Epidermal melanocyte (primary cell): ENCODE results near the gene TEX52.
"Not testable (repeated sequence)": the region's sequence is repeated elsewhere in the genome, so short reads cannot be mapped to it uniquely, and the experiment has no call there.

Experiments used
- DNase-seq: peaks from one replicate; pipeline ENCODE4 v3.0.0; 2011; ENCODE audit warnings: low spot score; ENCODE audit not compliant: insufficient read length

TEX52 gene

DNA sequence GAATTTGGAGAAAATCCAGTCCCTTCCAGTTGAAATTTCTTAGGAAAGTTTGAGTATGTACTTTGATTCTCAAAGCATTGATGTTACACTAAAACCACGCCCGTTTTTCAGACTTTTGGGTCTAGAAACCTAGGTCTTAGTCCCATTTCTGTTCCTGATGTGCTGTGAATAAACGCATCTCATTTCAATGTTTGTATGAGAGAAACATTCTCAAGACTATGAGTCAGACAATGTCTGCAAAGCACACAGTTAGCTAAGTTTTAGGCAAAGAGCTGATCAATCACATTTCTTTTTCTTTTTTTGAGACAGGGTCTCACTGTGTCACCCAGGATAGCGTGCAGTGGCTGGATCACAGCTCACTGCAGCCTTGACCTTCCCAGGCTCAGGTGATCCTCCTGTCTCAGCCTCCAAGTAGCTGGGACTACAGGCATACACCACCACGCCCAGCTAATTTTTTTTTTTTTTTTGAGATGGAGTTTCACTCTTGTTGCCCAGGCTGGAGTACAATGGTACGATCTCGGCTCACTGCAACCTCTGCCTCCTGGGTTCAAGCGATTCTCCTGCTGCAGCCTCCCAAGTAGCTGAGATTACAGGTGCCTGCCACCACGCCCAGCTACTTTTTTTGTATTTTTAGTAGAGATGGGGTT, 12.3 kb upstream of the TEX52 start:
- not testable (repeated sequence) for DNase-seq

DNA sequence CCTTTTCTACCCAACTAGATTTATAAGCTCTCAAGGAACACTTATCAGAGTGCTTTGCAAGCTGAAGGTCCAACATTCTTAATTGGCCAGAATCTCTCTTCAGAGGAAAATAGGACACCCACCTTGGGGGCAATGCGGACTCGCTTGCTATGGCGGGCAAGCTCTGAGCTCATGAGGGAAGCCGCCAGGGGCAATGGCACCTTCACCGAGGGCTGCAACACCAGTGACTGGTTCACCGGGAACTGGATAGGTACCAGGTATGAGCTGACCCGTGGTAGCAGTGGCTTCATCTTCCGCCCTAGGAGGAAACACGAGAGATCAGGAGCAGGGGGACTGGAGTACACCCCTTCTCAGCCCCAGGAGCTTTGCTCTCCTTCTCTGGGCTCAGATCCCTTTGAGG, 7.4 kb upstream of the TEX52 start:
- no peak for DNase-seq

DNA sequence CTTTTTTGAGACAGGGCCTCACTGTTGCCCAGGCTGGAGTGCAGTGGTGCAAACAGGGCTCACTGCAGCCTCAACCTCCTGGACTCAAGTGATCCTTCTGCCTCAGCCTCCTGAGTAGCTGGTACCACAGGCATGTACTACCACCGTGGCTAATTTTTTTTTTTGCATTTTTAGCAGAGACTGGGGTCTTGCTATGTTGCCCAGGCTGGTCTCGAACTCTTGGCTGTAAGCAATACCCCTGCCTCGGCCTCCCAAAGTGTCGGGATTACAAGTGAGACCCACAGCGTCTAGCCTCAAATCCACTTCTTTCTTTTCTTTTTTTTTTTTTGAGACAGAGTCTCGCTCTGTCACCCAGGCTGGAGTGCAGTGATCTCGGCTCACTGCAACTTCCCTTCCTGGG, 6.6 kb upstream of the TEX52 start:
- DNase-seq, result not testable (repeated sequence)

GRCh38 chr12:2862876-2863275, 6.0 kb upstream of the TEX52 start:
- DNase-seq, result no peak

GRCh38 chr12:2860170-2860569, 3.3 kb upstream of the TEX52 start:
- no peak for DNase-seq

- DNase-seq, result no peak
Measured at GRCh38 chr12:2858944-2859421, 2.1 kb upstream of the TEX52 start.

DNA sequence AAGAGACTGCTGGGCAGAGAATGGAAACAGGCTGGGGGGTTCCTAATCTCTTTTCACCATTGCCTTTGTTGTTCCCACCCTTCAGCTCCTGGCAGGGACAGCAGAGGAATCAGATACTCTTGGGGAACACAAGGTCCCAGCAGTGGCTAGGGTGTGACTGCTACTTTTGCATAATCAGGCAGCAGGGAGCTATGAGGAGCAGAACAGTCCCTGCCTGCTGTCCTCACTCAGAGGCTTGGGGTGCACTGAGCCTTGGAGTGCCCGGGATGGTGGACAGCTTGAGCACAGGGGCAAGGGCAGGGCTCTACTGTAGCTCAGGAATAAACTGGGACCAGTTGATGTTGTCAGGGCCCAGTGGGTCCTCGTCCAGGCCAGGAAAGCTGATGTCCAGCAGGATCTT, 1.5 kb upstream of the TEX52 start:
- DNase-seq, result no peak

- no peak for DNase-seq
Measured at GRCh38 chr12:2857576-2857975, 737 bp upstream of the TEX52 start.

DNA sequence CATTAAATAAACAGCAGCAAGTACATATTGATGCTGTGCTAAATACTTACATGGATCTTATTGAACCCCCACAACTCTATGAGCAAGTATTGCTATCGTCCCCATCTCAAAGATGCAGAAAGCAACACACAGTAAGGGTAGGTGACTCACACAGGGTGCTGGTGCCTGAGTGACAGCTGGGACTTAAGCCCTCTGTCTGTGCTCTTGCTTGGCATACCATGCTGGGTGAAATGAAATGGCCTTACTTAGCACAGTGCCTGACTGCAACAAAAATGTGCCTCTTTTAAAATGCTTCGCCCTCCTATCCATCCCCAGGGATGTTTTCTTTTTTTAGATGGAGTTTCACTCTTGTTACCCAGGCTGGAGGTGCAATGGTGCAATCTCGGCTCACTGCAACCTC, 788 bp downstream of the TEX52 start:
- DNase-seq, result no peak

- DNase-seq, result no peak
Measured at GRCh38 chr12:2855546-2855945, 1.3 kb downstream of the TEX52 start.

DNA sequence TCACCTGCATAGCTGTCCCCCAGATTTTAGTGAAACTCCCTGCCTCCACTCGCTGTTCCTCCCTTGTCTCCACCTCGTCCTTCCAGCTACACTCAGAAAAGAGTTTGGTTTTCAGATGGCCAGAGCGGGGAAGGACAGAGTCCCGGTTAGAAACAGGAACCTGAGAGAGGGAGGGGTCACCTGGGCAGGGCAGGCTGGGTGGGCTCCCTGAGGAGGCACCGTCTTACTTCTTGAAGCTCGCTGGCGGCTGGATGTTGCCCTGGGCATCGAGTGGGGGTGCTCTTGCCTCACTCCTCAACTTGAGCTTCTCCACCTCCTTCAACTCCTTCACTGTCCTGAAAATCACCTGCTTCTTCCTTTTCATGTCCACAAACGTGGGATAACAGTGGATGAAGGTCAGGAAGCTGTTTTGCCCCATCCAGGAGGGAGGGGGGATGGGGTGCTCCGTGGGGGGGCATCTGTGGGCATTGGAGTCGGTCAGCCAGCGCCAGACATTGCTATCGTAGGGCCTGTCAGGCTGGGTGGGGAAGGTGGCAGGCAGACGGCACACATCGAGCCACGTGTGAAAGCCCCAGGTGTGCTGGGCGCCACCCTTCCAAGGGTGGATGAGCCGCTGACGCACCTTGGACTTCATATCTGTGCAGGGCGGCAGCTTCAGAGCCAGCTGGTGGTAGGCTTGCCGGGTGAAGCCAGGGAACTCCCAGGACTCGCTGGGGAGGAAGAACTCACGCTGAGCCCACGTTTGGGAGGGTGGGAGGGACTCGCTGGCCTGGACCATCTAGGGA, 2.0 kb downstream of the TEX52 start:
- no peak for DNase-seq

DNA sequence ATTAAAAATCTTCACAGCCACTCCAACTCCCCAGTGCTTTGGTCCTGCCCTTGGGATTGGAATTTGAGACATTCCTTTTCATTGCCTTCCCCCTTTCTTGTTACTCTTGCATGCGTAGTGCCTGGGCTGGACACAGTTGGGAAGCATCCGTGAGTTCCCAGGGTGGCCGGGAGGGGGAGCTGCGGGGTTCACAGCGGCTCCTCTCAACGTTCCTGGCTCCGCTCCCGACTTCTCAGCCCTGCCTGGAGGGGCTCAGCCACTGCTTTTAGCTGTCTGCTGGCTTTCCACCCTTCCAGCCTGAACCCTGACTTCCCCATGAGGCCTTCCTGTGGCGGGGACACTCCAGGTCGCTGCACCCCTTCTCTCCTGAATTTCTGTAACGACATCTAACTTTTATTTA, 3.2 kb downstream of the TEX52 start:
- DNase-seq, result peak; percentile 88

DNA sequence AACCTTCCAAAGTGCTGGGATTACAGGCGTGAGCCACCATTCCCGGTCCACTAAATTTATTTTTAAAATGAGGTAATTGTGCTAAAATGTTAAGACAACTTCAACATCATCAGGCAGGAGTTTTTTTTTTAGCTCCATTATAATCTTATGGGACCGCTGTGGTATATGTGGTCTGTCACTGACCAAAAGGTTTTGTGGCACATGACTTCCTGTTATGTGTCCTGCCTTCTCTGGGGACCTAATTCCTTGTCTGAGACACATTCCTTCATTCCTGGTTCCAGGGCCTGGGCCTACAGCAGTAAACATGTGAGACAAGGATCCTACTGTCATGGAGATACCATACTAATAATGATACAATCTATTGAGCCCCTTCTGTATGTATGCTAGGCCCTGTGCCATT, 4.9 kb downstream of the TEX52 start:
- DNase-seq, result no peak

- DNase-seq, result no peak
Measured at GRCh38 chr12:2845280-2845679, 11.6 kb downstream of the TEX52 start.

DNA sequence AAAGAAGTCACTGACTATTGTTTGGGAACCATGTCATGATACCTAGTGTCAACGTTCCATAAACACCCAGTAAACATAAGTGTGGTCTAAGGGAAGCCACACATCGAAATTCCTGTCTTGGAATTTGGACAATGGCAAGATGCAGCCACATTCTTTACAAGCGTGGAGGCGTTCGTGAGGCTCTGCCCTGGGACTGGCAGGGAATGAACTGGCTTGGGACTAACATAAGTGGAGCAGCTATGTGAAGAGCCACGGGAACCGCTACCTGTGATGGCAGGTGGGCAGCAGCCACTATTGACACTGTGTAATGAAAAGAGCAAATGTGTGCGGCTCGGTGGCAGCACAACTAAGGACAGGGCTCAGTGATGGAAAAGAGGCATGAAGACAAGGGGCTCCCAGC, 12.1 kb downstream of the TEX52 start:
- DNase-seq, result no peak

DNA sequence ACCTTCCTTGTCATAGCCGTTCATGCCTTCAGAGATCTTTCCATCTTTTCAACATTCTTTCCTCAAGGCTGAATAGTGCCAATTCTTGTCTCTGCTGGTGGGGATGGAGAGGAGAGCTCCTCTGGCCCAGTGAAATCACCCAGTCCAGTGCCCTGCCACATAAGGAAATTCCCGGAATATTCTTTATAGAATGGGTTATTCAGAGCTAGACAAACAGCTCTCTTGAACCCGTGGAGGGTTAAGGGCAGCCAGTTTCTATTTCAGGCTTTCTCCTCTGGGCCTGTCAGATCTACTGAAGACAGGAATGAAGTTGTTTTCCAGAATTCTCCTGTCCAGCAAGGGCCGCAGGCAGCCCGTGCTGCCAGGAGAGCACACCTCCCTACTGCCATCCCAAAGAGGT, 13.9 kb downstream of the TEX52 start:
- no peak for DNase-seq

- no peak for DNase-seq
Measured at GRCh38 chr12:2841056-2841650, 15.7 kb downstream of the TEX52 start.

- no peak for DNase-seq
Measured at GRCh38 chr12:2836574-2836973, 20.3 kb downstream of the TEX52 start.

DNA sequence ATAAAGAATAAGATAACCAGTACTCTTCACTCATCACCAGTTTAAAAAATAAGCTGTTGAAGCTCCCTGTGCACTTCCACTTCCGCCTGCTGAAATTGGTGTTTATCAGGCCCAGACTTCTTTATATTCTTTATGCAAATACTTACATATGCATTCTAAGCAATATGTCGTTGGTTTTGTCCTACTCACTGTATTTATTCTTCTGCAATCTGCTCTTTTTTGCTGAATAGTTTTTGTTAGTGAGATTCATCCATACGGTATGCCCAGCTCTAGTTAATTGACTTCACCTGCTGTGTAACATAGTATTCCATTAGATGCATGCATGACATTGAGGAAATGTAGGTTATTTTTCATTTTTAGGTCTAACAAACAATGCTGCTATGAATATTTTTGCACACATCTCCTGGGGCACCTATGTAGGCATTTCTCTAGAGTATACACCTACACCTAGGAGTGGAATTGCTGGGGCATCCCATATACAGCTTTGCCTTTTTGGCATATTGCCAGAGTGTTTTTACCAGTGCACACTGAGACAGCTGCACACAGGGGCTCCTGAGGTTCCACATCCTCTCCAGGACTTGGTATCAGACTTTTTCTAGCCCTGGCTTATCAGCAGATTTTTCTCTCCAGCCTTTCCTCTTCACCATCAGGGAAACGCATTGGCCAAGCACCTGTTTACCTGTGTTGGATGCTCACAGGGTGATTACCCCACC, 21.0 kb downstream of the TEX52 start:
- DNase-seq, result no peak

DNA sequence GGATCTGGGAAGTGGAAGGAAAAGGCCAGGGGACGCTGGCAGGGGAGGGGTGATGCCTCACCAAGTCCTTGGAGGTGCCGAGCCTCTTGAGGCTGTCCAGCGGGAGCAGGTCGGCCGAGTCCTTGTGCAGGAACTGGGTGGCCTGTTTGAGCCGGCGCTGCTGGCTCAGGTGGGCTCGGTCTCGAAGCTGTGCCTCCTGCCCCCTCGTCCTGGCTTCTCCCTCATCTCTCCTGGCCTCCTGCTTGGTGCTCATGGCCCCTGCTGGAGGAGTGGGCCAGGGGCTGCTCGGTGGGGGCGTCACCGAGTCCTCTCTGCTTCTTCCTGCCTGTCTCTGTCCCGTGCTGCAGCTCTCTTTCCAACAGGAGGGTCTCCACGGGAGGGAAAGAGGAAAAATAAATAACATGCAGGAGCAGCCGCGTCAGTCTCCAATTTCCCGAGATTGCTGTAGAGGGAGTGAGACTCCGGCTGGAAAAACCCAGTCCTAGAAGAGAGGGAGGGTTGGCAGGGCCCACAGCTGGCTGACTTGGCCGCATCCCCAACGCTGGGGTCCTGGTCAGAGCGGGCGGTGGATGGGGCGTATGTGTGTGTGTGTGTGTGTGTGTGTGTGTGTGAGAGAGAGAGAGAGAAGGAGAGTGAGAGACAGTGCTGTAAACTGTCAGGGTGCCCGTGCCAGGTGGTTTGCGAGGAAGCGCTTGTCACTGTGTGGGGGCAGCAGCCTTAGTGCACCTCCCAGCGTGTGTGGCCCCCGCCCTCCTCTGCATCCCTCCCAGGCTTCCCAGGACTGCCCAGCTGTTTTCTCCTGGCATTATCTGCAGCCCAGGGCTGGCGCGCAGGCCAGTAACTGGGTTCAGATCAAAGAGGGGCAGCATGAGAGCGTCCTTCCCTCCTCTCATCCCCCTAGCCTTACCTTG, 22.0 kb downstream of the TEX52 start, which contains the start of gene NRIP2:
Gene NRIP2, minus strand, starts transcription at position 455 of the 911 bp plus-strand sequence. Its CDS starts 52 bp downstream, at position 403.
- DNase-seq, result peak; percentile 22

DNA sequence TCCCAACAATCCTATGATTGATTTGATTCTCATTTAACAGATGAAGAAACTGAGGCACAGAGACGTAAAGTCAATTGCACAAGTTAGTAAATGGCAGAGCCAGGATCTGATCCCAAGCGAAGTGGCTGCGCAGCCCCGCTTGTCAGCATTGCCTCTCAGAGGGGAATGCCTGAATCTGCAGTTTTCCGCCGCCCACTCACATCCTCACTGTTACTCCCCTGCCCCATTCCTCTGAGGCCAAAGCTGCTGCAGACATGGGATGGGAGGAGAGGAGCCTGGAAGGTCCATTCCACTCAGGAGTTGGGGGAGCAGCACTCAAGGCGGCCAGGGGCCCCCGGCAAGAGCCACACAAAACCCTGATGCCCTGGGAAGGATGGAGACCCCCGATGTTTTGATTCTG, 23.0 kb downstream of the TEX52 start:
- no peak for DNase-seq
